H9 (cell line): ENCODE data around the gene GGT6. TPM values are rescaled to one million over a fixed set of nuclear protein-coding genes. Genes with fewer than 3 reads are reported as not detected.

Experiments used
- DNase-seq: peaks from one replicate; pipeline ENCODE4 v3.0.0-alpha.2; 2017
- H2AFZ ChIP-seq: one replicate; pipeline ENCODE4 v1.6.1; 2013; ENCODE audit warnings: mild to moderate bottlenecking, low read length, control low read depth, moderate library complexity
- H2AK5ac ChIP-seq: 2 replicates; pipeline ENCODE4 v1.6.1; 2013; ENCODE audit warnings: low read length, control low read depth, mixed read lengths; ENCODE audit not compliant: insufficient read length
- H2BK120ac ChIP-seq: one replicate; pipeline ENCODE4 v1.6.1; 2013; ENCODE audit warnings: low read depth, mild to moderate bottlenecking, low read length, control low read depth, inconsistent platforms; ENCODE audit not compliant: poor library complexity, severe bottlenecking
- H2BK12ac ChIP-seq: 2 replicates; pipeline ENCODE4 v1.6.1; 2013; ENCODE audit warnings: low read length, control low read depth, mixed read lengths, low read depth; ENCODE audit not compliant: insufficient read length
- H2BK15ac ChIP-seq: 2 replicates; pipeline ENCODE4 v1.6.1; 2013; ENCODE audit warnings: low read depth, low read length, control low read depth
- H2BK20ac ChIP-seq: one replicate; pipeline ENCODE4 v1.6.1; 2013; ENCODE audit warnings: low read depth, mild to moderate bottlenecking, low read length, control low read depth, inconsistent platforms; ENCODE audit not compliant: poor library complexity, severe bottlenecking
- H2BK5ac ChIP-seq: 2 replicates; pipeline ENCODE4 v1.6.1; 2013; ENCODE audit warnings: low read length, control low read depth, mixed read lengths; ENCODE audit not compliant: insufficient read length
- H3K14ac ChIP-seq: 2 replicates; pipeline ENCODE4 v1.6.1; 2013; ENCODE audit warnings: low read length, control low read depth; ENCODE audit not compliant: insufficient read depth
- H3K18ac ChIP-seq: 2 replicates; pipeline ENCODE4 v1.6.1; 2013; ENCODE audit warnings: low read depth, mild to moderate bottlenecking, mixed read lengths, low read length, control low read depth; ENCODE audit not compliant: insufficient read length
- H3K23ac ChIP-seq: 2 replicates; pipeline ENCODE4 v1.6.1; 2013; ENCODE audit warnings: low read length, control low read depth, mixed read lengths, low read depth; ENCODE audit not compliant: insufficient read length
- H3K23me2 ChIP-seq: 2 replicates; pipeline ENCODE4 v1.6.1; 2013; ENCODE audit warnings: low read depth, mild to moderate bottlenecking, mixed read lengths, low read length, control low read depth; ENCODE audit not compliant: insufficient read length, poor library complexity, severe bottlenecking
- H3K27ac ChIP-seq: 2 replicates; pipeline ENCODE4 v1.5.1; 2013; ENCODE audit warnings: low read length, control low read depth, mixed read lengths, low read depth; ENCODE audit not compliant: insufficient read length
- H3K27me3 ChIP-seq: 2 replicates; pipeline ENCODE4 v1.6.1; 2013; ENCODE audit warnings: low read length, control low read depth, inconsistent platforms; ENCODE audit not compliant: insufficient read depth
- H3K4ac ChIP-seq: 2 replicates; pipeline ENCODE4 v1.6.1; 2013; ENCODE audit warnings: low read depth, mild to moderate bottlenecking, control low read depth, inconsistent platforms, low read length, moderate library complexity
- H3K4me1 ChIP-seq: 2 replicates; pipeline ENCODE4 v1.6.1; 2013; ENCODE audit warnings: low read length, control low read depth, inconsistent platforms; ENCODE audit not compliant: insufficient read depth
- H3K4me2 ChIP-seq: 2 replicates; pipeline ENCODE4 v1.6.1; 2013; ENCODE audit warnings: low read length, control low read depth, mixed read lengths; ENCODE audit not compliant: insufficient read length, insufficient read depth
- H3K56ac ChIP-seq: 2 replicates; pipeline ENCODE4 v1.6.1; 2013; ENCODE audit warnings: low read depth, mild to moderate bottlenecking, mixed read lengths, low read length, control low read depth; ENCODE audit not compliant: insufficient read length
- H3K79me1 ChIP-seq: 2 replicates; pipeline ENCODE4 v1.6.1; 2013; ENCODE audit warnings: low read depth, mild to moderate bottlenecking, moderate library complexity, low read length, control low read depth, inconsistent platforms; ENCODE audit not compliant: insufficient read depth, poor library complexity, severe bottlenecking
- H3K79me2 ChIP-seq: 2 replicates; pipeline ENCODE4 v1.6.1; 2013; ENCODE audit warnings: low read length, control low read depth, inconsistent platforms; ENCODE audit not compliant: insufficient read depth
- H3K9ac ChIP-seq: 2 replicates; pipeline ENCODE4 v1.6.1; 2013; ENCODE audit warnings: low read length, control low read depth, mixed read lengths; ENCODE audit not compliant: insufficient read length; ENCODE audit errors: extremely low read depth
- H3K9me3 ChIP-seq: one replicate; pipeline ENCODE4 v1.6.1; 2013; ENCODE audit warnings: low read depth, low read length, inconsistent platforms; ENCODE audit not compliant: control insufficient read depth
- H3T11ph ChIP-seq: one replicate; pipeline ENCODE4 v1.6.1; 2013; ENCODE audit warnings: mild to moderate bottlenecking, low read length, control low read depth, inconsistent platforms
- H4K20me1 ChIP-seq: one replicate; pipeline ENCODE4 v1.6.1; 2013; ENCODE audit not compliant: control insufficient read depth, insufficient read length, insufficient read depth
- H4K5ac ChIP-seq: 2 replicates; pipeline ENCODE4 v1.6.1; 2013; ENCODE audit warnings: low read depth, mild to moderate bottlenecking, mixed read lengths, low read length, control low read depth; ENCODE audit not compliant: insufficient read length
- H4K8ac ChIP-seq: replicated peaks from 2 replicates; pipeline ENCODE4 v1.6.1; 2013; ENCODE audit warnings: low read length, control low read depth, mixed read lengths, low read depth; ENCODE audit not compliant: insufficient read length
- H4K91ac ChIP-seq: 2 replicates; pipeline ENCODE4 v1.6.1; 2013; ENCODE audit warnings: low read depth, mild to moderate bottlenecking, moderate library complexity, mixed read lengths, low read length, control low read depth; ENCODE audit not compliant: insufficient read length
- H3K27ac Mint-ChIP-seq, 3 experiments: 2 replicates in 2 of 3; 3 replicates in 1 of 3; pipeline ENCODE4 v1.8.0; 2020 to 2021; ENCODE audit warnings: mixed read lengths in 3 of 3, mild to moderate bottlenecking in 1 of 3, moderate library complexity in 1 of 3
- H3K27me3 Mint-ChIP-seq: 2 replicates; pipeline ENCODE4 v1.8.0; 2021; ENCODE audit warnings: low read depth, mild to moderate bottlenecking, moderate library complexity, mixed read lengths
- H3K36me3 Mint-ChIP-seq, 3 experiments: 2 replicates in 2 of 3; 3 replicates in 1 of 3; pipeline ENCODE4 v1.8.0; 2020 to 2021; ENCODE audit warnings: low read depth in 3 of 3, mixed read lengths in 3 of 3; ENCODE audit not compliant: insufficient read depth in 1 of 3
- H3K4me1 Mint-ChIP-seq, 2 experiments: 2 replicates each; pipeline ENCODE4 v1.8.0; 2020; ENCODE audit warnings: mixed read lengths in 2 of 2
- H3K4me3 Mint-ChIP-seq, 2 experiments: 2 replicates in 1 of 2; 3 replicates in 1 of 2; pipeline ENCODE4 v1.8.0; 2020 to 2021; ENCODE audit warnings: mild to moderate bottlenecking in 2 of 2, mixed read lengths in 2 of 2, moderate library complexity in 1 of 2
- H3K9me3 Mint-ChIP-seq, 2 experiments: 2 replicates in 1 of 2; 3 replicates in 1 of 2; pipeline ENCODE4 v1.8.0; 2020; ENCODE audit warnings: mild to moderate bottlenecking in 2 of 2, mixed read lengths in 2 of 2, moderate library complexity in 1 of 2
- CTCF ChIP-seq: fragments of 200-600 bp; sonication (generic); conservative IDR thresholded peaks from 3 replicates; pipeline ENCODE4 v1.8.0; 2021; ENCODE audit warnings: antibody characterized with exemption, mild to moderate bottlenecking
- WGBS: extraction: QIAGEN DNeasy Blood & Tissue Kit; methylation state at CpG from one replicate; pipeline ENCODE4 v1.1.7; 2013; ENCODE audit warnings: missing lambda C conversion rate, low lambda C conversion rate, mixed read lengths; ENCODE audit not compliant: insufficient read length; ENCODE audit errors: extremely low coverage; 5-methylcytosine and 5-hydroxymethylcytosine counted together
- total RNA-seq: library from RNA; stranded (reverse); gene quantifications from 2 replicates; pipeline ENCODE4 v1.2.1, GENCODE V29; 2021

Gene GGT6
- total RNA-seq, 1 experiment from 2014 or later, result 0.17 TPM

- Histone ChIP-seq H3K14ac (no peak overlapping the region; the same call in 1 of the 2 replicates), H2BK15ac (no peak overlapping the region), H3K9ac (no peak overlapping the region), H3K4me2 (no peak overlapping the region), H2BK5ac (no peak overlapping the region), H2BK20ac (no peak overlapping the region), H2BK12ac (no peak overlapping the region), H4K5ac (no peak overlapping the region), H3K18ac (no peak overlapping the region), H3K79me1 (no peaks in the 10 kb centered on the region), H3K27me3 (peaks cover 7% of the 10 kb centered on the region; the same call in 1 of the 2 replicates), H4K20me1 (peaks cover 2% of the 10 kb centered on the region), H2BK120ac (no peak overlapping the region), H3K79me2 (no peaks in the 10 kb centered on the region), H3K56ac (no peak overlapping the region), H3K4me1 (no peaks in the 10 kb centered on the region), H4K8ac (no peak overlapping the region), H2AK5ac (no peak overlapping the region), H3K23me2 (peaks cover 4% of the 10 kb centered on the region), H4K91ac (no peak overlapping the region), H3K27ac (no peak overlapping the region), H3K9me3 (no peaks in the 10 kb centered on the region), H3K23ac (no peak overlapping the region), H2AFZ (no peak overlapping the region), H3K4ac (no peak overlapping the region), H3T11ph (no peak overlapping the region)
- peaks cover 46% of the 10 kb centered on the region for H3K27me3 Mint-ChIP-seq
- peaks cover 2 to 16% of the 10 kb centered on the region in 2 experiments for H3K4me1 Mint-ChIP-seq
- no peak for TF ChIP-seq CTCF
- no peak overlapping the region for H3K4me3 Mint-ChIP-seq
- H3K36me3 Mint-ChIP-seq, result no peaks in the 10 kb centered on the region; a peak in 1 of 7 replicates
- no CpG with 5 or more reads among the region's 22 CpGs for WGBS
- no peak overlapping the region for H3K27ac Mint-ChIP-seq
- no peaks in the 10 kb centered on the region for H3K9me3 Mint-ChIP-seq
- DNase-seq, result no peak
These were observed 28.7 kb upstream of the GGT6 start for GRCh38 chr17:4588898-4589625.
